GM12878 (cell line): ENCODE results near the gene SIRT3. TPM values are rescaled to one million over a fixed set of nuclear protein-coding genes. Genes with fewer than 3 reads are reported as not detected.

Experiments
- ATAC-seq: fragments of 200-7000 bp; cut with Tn5 transposase; 3 replicates; pipeline ENCODE4 v1.9.1; 2020; ENCODE audit warnings: mild to moderate bottlenecking, moderate library complexity
- BruUV-seq: library from RNA; stranded (reverse); fragments of 400-500 nt; replicated peaks from 2 replicates; lab custom pipeline; 2021; lab: Mats Ljungman, UMichigan
- CTCF ChIA-PET: fragments of 300-600 bp; sonication (Branson Sonifier 250); formaldehyde crosslinking; extraction: SDS; loops from one replicate; lab custom pipeline; 2021; ENCODE audit warnings: inconsistent platforms; lab: Yijun Ruan, JAX
- POLR2A ChIA-PET: fragments of 350-600 bp; formaldehyde crosslinking; extraction: SDS; loops from one replicate; lab custom pipeline; 2021; ENCODE audit warnings: inconsistent platforms; lab: Charles Lee
- RAD21 ChIA-PET: fragments of 300-600 bp; sonication (Branson Sonifier 250); formaldehyde crosslinking; loops from one replicate; lab custom pipeline; 2023; ENCODE audit warnings: antibody characterized with exemption; ENCODE audit not compliant: unreplicated experiment; lab: Charles Lee
- SMC1A ChIA-PET: fragments of 300-600 bp; sonication (Branson Sonifier 250); formaldehyde crosslinking; loops from one replicate; lab custom pipeline; 2023; ENCODE audit not compliant: unreplicated experiment, uncharacterized antibody; lab: Charles Lee
- DNase-seq: peaks from one replicate; pipeline ENCODE4 v3.0.0-alpha.2; 2011; ENCODE audit warnings: low read depth, low spot score
- FAIRE-seq: peaks from 3 replicates; lab custom pipeline; 2011; peaks lifted over from hg19 to GRCh38; lab: Jason Lieb, UNC
- H2AFZ ChIP-seq: 2 replicates; pipeline ENCODE4 v1.6.0; 2011; ENCODE audit warnings: low read depth, low read length, control low read depth; ENCODE audit not compliant: control insufficient read depth
- H3K27ac ChIP-seq: 2 replicates; pipeline ENCODE4 v1.5.1; 2011; ENCODE audit warnings: control low read depth; ENCODE audit not compliant: control insufficient read depth, insufficient read depth
- H3K27me3 ChIP-seq, 2 experiments: replicated peaks in 1 of 2; 2 replicates each; pipeline versions ENCODE4 v1.6.0 to v1.6.1; 2011; ENCODE audit warnings: low read length in 1 of 2; ENCODE audit not compliant: control insufficient read depth in 2 of 2, insufficient read depth in 2 of 2
- H3K36me3 ChIP-seq, 2 experiments: 2 replicates each; pipeline ENCODE4 v1.5.1; 2011; ENCODE audit warnings: low read length in 1 of 2; ENCODE audit not compliant: control insufficient read depth in 2 of 2, insufficient read depth in 2 of 2
- H3K4me1 ChIP-seq: 2 replicates; pipeline ENCODE4 v1.6.1; 2011; ENCODE audit warnings: mild to moderate bottlenecking, low read length, moderate library complexity, mixed read lengths; ENCODE audit not compliant: control insufficient read depth, insufficient read depth
- H3K4me2 ChIP-seq: 2 replicates; pipeline ENCODE4 v1.6.0; 2011; ENCODE audit warnings: control low read depth; ENCODE audit not compliant: control insufficient read depth, insufficient read depth
- H3K4me3 ChIP-seq: fragments of 200-600 bp; sonication (generic); 2 replicates; pipeline ENCODE4 v1.5.1; 2016
- H3K79me2 ChIP-seq: 2 replicates; pipeline ENCODE4 v1.6.0; 2011; ENCODE audit warnings: low read length; ENCODE audit not compliant: control insufficient read depth, insufficient read depth
- H3K9ac ChIP-seq: 2 replicates; pipeline ENCODE4 v1.8.0; 2011; ENCODE audit warnings: low read length, control low read depth, mixed read lengths; ENCODE audit not compliant: control insufficient read depth, insufficient read depth
- H3K9me3 ChIP-seq: replicated peaks from 3 replicates; pipeline ENCODE4 v1.5.1; 2011; ENCODE audit warnings: mild to moderate bottlenecking, low read length; ENCODE audit not compliant: control insufficient read depth, insufficient read depth
- H4K20me1 ChIP-seq: 2 replicates; pipeline ENCODE4 v1.6.0; 2011; ENCODE audit not compliant: control insufficient read depth, insufficient read depth
- ATF3 ChIP-seq: IDR thresholded peaks from 2 replicates; pipeline ENCODE4 v1.6.1; 2011; ENCODE audit warnings: low read depth, mild to moderate bottlenecking, low read length, moderate library complexity, borderline replicate concordance; ENCODE audit errors: extremely low read depth
- NFIC ChIP-seq: IDR thresholded peaks from 2 replicates; pipeline ENCODE4 v1.6.1; 2012; ENCODE audit warnings: low read depth, mild to moderate bottlenecking, inconsistent platforms, low read length, moderate library complexity
- PAX5 ChIP-seq: IDR thresholded peaks from 2 replicates; pipeline ENCODE4 v1.6.1; 2011; ENCODE audit warnings: low read depth, low read length, borderline replicate concordance
- SP1 ChIP-seq: IDR thresholded peaks from one replicate; pipeline ENCODE4 v1.6.1; 2011; ENCODE audit warnings: low read depth, low read length
- WGBS: methylation state at CpG from one replicate; pipeline ENCODE4 v1.1.6; 2016; ENCODE audit warnings: low lambda C conversion rate; ENCODE audit not compliant: insufficient replicate concordance, insufficient coverage; ENCODE audit errors: missing lambda C conversion rate; 5-methylcytosine and 5-hydroxymethylcytosine counted together
- in situ Hi-C: fragments of 300-500 bp; cut with MboI; formaldehyde crosslinking; loops from 9 replicates; pipeline ENCODE4 v1.14.3; 2018; ENCODE audit warnings: mixed read lengths
- intact Hi-C: fragments of 100-400 bp; cut with micrococcal nuclease; formaldehyde crosslinking; loops from one replicate; pipeline ENCODE4 v1.14.2; 2022; ENCODE audit not compliant: unreplicated experiment
- polyA plus RNA-seq, 11 experiments: library from polyadenylated mRNA; depleted of rRNA in 4 of 11; unstranded in 6 of 11; stranded (reverse) in 5 of 11; fragments of >200 nt; fragmentation: Nextera tagmentation in 4 of 11; fragmentation: Illumina TruSeq in 1 of 11; extraction: Ambion mirVana in 4 of 11; extraction: Trizol in 1 of 11; gene quantifications; 1 replicate in 1 of 11; 2 replicates in 10 of 11; pipeline versions ENCODE4 v1.2.1 to v1.2.3, GENCODE V29; 2011 to 2016; ENCODE audit warnings: inconsistent platforms in 2 of 11, missing spikeins in 2 of 11, low read depth in 1 of 11
- total RNA-seq, 4 experiments: library from RNA; depleted of rRNA in 3 of 4; stranded (reverse); fragments of >200 nt in 3 of 4; fragmentation: Illumina TruSeq in 1 of 4; extraction: Trizol in 1 of 4; gene quantifications; 2 replicates each; pipeline versions ENCODE4 v1.2.1 to v1.2.3, GENCODE V29; 2013 to 2021

Gene SIRT3
- total and polyA plus RNA-seq, 10 of the 15 experiments (the other 5 are each of a cell fraction or from before 2014, with no cell fraction given) = 0.90 to 23.2 (median 12.6) TPM

- no peak for FAIRE-seq
- POLR2A ChIA-PET = interaction anchor here (0.6 to 1.5 kb wide), 5 partner anchors 9 to 26 kb away, joined by 3 to 5 read pairs (median 3); no protein-coding TSS in a partner anchor
These were observed 47.4 kb upstream of the SIRT3 start for GRCh38 chr11:283405-284104.

More at GRCh38 chr11:283405-284104, 47.4 kb upstream of the SIRT3 start:
- H3K4me3 ChIP-seq = no peak overlapping the region
- in situ Hi-C loops = no loop called here
- WGBS = 66% methylated on average over 20 of the region's 23 CpGs
- H3K36me3 ChIP-seq = no peaks in the 10 kb centered on the region
- H3K4me2 ChIP-seq = no peak overlapping the region
- H3K27ac ChIP-seq = no peak overlapping the region
- no peak for ATAC-seq
- TF ChIP-seq NFIC (no peak), ATF3 (no peak), PAX5 (no peak), SP1 (no peak)
- H3K79me2 ChIP-seq = no peaks in the 10 kb centered on the region
- ChIA-PET SMC1A (no interaction called here), RAD21 (interaction anchor here (1.3 kb wide), 1 partner anchor 37 kb away, joined by 4 read pairs; no protein-coding TSS in a partner anchor), CTCF (interaction anchor here (0.7 kb wide), 1 partner anchor 12 kb away, joined by 3 read pairs; no protein-coding TSS in a partner anchor)
- no peak overlapping the region for H3K9ac ChIP-seq
- DNase-seq = no peak
- H3K27me3 ChIP-seq = peaks cover 15 to 21% of the 10 kb centered on the region in 2 experiments
- H4K20me1 ChIP-seq = no peaks in the 10 kb centered on the region
- H2AFZ ChIP-seq = no peak overlapping the region
- no peaks in the 10 kb centered on the region for H3K9me3 ChIP-seq
- no TSS peak for BruUV-seq
- H3K4me1 ChIP-seq = peaks cover 5% of the 10 kb centered on the region; the same call in 1 of the 2 replicates
- intact Hi-C loops = no loop called here
